K562 (cell line): ENCODE measurements around the gene IL12B. TPM values are rescaled to one million over a fixed set of nuclear protein-coding genes. Genes with fewer than 3 reads are reported as not detected.

Source experiments
- ATAC-seq: fragments of 200-7000 bp; cut with Tn5 transposase; 3 replicates; pipeline ENCODE4 v1.9.1; 2020; ENCODE audit warnings: moderate library complexity
- BruUV-seq: library from RNA; stranded (reverse); fragments of 400-500 nt; replicated peaks from 2 replicates; lab custom pipeline; 2021; lab: Mats Ljungman, UMichigan
- CTCF ChIA-PET: fragments of 300-600 bp; formaldehyde crosslinking; extraction: SDS; loops from one replicate; lab custom pipeline; 2021; ENCODE audit warnings: low intra/inter-chr PET ratio; lab: Yijun Ruan, JAX
- POLR2A ChIA-PET: fragments of 300-600, 350-650 bp; sonication (Branson Sonifier 250); formaldehyde crosslinking; extraction: SDS; loops from one replicate; lab custom pipeline; 2021; ENCODE audit warnings: antibody characterized with exemption, inconsistent platforms; lab: Yijun Ruan, JAX
- DNase-seq, 4 experiments: peaks; one replicate each; pipeline versions ENCODE4 v3.0.0 to v3.0.0-alpha.2; 2011 to 2018; ENCODE audit warnings: low spot score in 3 of 4, mixed read lengths in 3 of 4; ENCODE audit errors: extremely low read depth in 1 of 4
- FAIRE-seq: peaks from 2 replicates; lab custom pipeline; 2011; peaks lifted over from hg19 to GRCh38; lab: Jason Lieb, UNC
- H2AFZ ChIP-seq: 2 replicates; pipeline ENCODE4 v1.6.0; 2011; ENCODE audit warnings: low read depth, low read length, control low read depth, inconsistent platforms
- H3K27ac ChIP-seq: fragments of 200-600 bp; 3 replicates; pipeline ENCODE4 v1.8.0; 2011; ENCODE audit warnings: low read depth, mild to moderate bottlenecking, control low read depth, inconsistent platforms, low read length, moderate library complexity, mixed read lengths; ENCODE audit errors: extremely low read depth
- H3K27me3 ChIP-seq, 2 experiments: fragments of 300-600 bp in 1 of 2; 2 replicates in 1 of 2; 3 replicates in 1 of 2; pipeline versions ENCODE4 v1.6.0 to v1.8.0; 2011; ENCODE audit warnings: inconsistent platforms in 2 of 2, low read length in 2 of 2, mild to moderate bottlenecking in 1 of 2, mixed read lengths in 1 of 2, moderate library complexity in 1 of 2; ENCODE audit not compliant: control insufficient read depth in 2 of 2, insufficient read depth in 2 of 2
- H3K36me3 ChIP-seq: fragments of 300-600 bp; 3 replicates; pipeline ENCODE4 v1.8.0; 2011; ENCODE audit warnings: mild to moderate bottlenecking, low read length, inconsistent platforms; ENCODE audit not compliant: control insufficient read depth, insufficient read depth
- H3K4me1 ChIP-seq, 2 experiments: fragments of 200-600 bp in 1 of 2; replicated peaks in 1 of 2; 2 replicates in 1 of 2; 3 replicates in 1 of 2; pipeline versions ENCODE4 v1.5.1 to v1.8.0; 2011; ENCODE audit warnings: inconsistent platforms in 2 of 2, low read length in 2 of 2, mild to moderate bottlenecking in 1 of 2, mixed read lengths in 1 of 2, moderate library complexity in 1 of 2; ENCODE audit not compliant: control insufficient read depth in 2 of 2, insufficient read depth in 2 of 2
- H3K4me2 ChIP-seq: 2 replicates; pipeline ENCODE4 v1.6.1; 2011; ENCODE audit warnings: low read length, control low read depth, inconsistent platforms, mixed read lengths; ENCODE audit not compliant: insufficient read depth
- H3K4me3 ChIP-seq: fragments of 200-600 bp; sonication (generic), shearing (Covaris generic); 2 replicates; pipeline ENCODE4 v1.5.1; 2016; ENCODE audit warnings: control low read depth, inconsistent platforms
- H3K79me2 ChIP-seq: fragments of 200-600 bp; 3 replicates; pipeline ENCODE4 v1.8.0; 2011; ENCODE audit warnings: low read length, inconsistent platforms; ENCODE audit not compliant: control insufficient read depth, insufficient read depth
- H3K9ac ChIP-seq, 2 experiments: 2 replicates each; pipeline versions ENCODE4 v1.6.0 to v1.6.1; 2011; ENCODE audit warnings: low read depth in 2 of 2, low read length in 2 of 2, control low read depth in 1 of 2, inconsistent platforms in 1 of 2, mild to moderate bottlenecking in 1 of 2, mixed read lengths in 1 of 2; ENCODE audit not compliant: insufficient read depth in 1 of 2
- H3K9me1 ChIP-seq: one replicate; pipeline ENCODE4 v1.6.0; 2011; ENCODE audit warnings: inconsistent platforms, mild to moderate bottlenecking, low read length, moderate library complexity; ENCODE audit not compliant: control insufficient read depth, insufficient read depth
- H3K9me3 ChIP-seq: replicated peaks from 2 replicates; pipeline ENCODE4 v1.5.1; 2011; ENCODE audit warnings: low read depth, low read length, inconsistent platforms; ENCODE audit not compliant: control insufficient read depth, insufficient read depth
- H4K20me1 ChIP-seq: replicated peaks from 2 replicates; pipeline ENCODE4 v1.6.1; 2011; ENCODE audit warnings: low read length, inconsistent platforms, mixed read lengths; ENCODE audit not compliant: control insufficient read depth, insufficient read depth
- ARNT ChIP-seq, 2 experiments: fragments of 450-650 bp; IDR thresholded peaks; 2 replicates each; pipeline ENCODE4 v1.6.1; 2016; ENCODE audit warnings: mild to moderate bottlenecking in 1 of 2
- E2F8 ChIP-seq: fragments of 450-650 bp; IDR thresholded peaks from 2 replicates; pipeline ENCODE4 v1.7.1; 2018; ENCODE audit warnings: mild to moderate bottlenecking, low read depth; ENCODE audit not compliant: partially characterized antibody
- ELK3 ChIP-seq: fragments of 450-650 bp; formaldehyde crosslinking; IDR thresholded peaks from 2 replicates; pipeline ENCODE4 v1.4.0; 2020; ENCODE audit warnings: mild to moderate bottlenecking
- HCFC1 ChIP-seq: IDR thresholded peaks from 2 replicates; pipeline ENCODE4 v1.6.1; 2012; ENCODE audit warnings: low read depth, low read length, improper control_type of control experiment
- NR2F6 ChIP-seq: fragments of 450-650 bp; formaldehyde crosslinking; IDR thresholded peaks from 2 replicates; pipeline ENCODE4 v1.4.0; 2020; ENCODE audit warnings: mild to moderate bottlenecking
- PHB2 ChIP-seq: fragments of 450-650 bp; IDR thresholded peaks from 2 replicates; pipeline ENCODE4 v1.6.1; 2017; ENCODE audit warnings: low read depth
- POLR2A ChIP-seq: fragments of 450-650 bp; conservative IDR thresholded peaks from 2 replicates; pipeline ENCODE4 v1.6.1; 2016
- PRPF4 ChIP-seq: fragments of 200-400 bp; formaldehyde crosslinking; IDR thresholded peaks from one replicate; pipeline ENCODE4 v1.6.1; 2017; ENCODE audit warnings: low read length, low read depth, mild to moderate bottlenecking; ENCODE audit not compliant: insufficient read depth, poor library complexity, severe bottlenecking
- RFX7 ChIP-seq: fragments of 250-450 bp; sonication (Bioruptor Pico); IDR thresholded peaks from 2 replicates; pipeline ENCODE4 v1.5.1; 2021; ENCODE audit warnings: mild to moderate bottlenecking
- SMC3 ChIP-seq: conservative IDR thresholded peaks from 2 replicates; pipeline ENCODE4 v1.6.1; 2011; ENCODE audit warnings: low read depth, low read length, improper control_type of control experiment; ENCODE audit not compliant: insufficient read depth
- TARDBP ChIP-seq: fragments of 450-650 bp; IDR thresholded peaks from 2 replicates; pipeline ENCODE4 v1.6.1; 2016
- TCF7 ChIP-seq: sonication (generic); IDR thresholded peaks from 2 replicates; pipeline ENCODE4 v1.6.1; 2016; ENCODE audit warnings: antibody characterized with exemption, borderline replicate concordance
- YY1 ChIP-seq, 3 experiments: IDR thresholded peaks; 2 replicates each; pipeline ENCODE4 v1.6.1; 2011; ENCODE audit warnings: low read length in 2 of 3, mild to moderate bottlenecking in 2 of 3, moderate library complexity in 2 of 3, borderline replicate concordance in 1 of 3, control low read depth in 1 of 3, low read depth in 1 of 3; ENCODE audit not compliant: insufficient read depth in 3 of 3, insufficient replicate concordance in 2 of 3, control insufficient read depth in 1 of 3, insufficient read length in 1 of 3; ENCODE audit errors: extremely low read depth in 1 of 3
- ZBTB7A ChIP-seq: IDR thresholded peaks from 2 replicates; pipeline ENCODE4 v1.6.1; 2011; ENCODE audit warnings: low read depth, mild to moderate bottlenecking, low read length, moderate library complexity, borderline replicate concordance; ENCODE audit not compliant: control insufficient read depth
- ZNF232 ChIP-seq: sonication (generic); formaldehyde crosslinking; IDR thresholded peaks from 2 replicates; pipeline ENCODE4 v1.8.0; 2022; ENCODE audit warnings: mild to moderate bottlenecking, missing genetic modification reagents
- ZNF277 ChIP-seq: fragments of 250-450 bp; sonication (Bioruptor Pico); IDR thresholded peaks from 2 replicates; pipeline ENCODE4 v1.8.0; 2022; ENCODE audit warnings: inconsistent platforms, mild to moderate bottlenecking, moderate library complexity, borderline replicate concordance
- ZNF77 ChIP-seq: fragments of 250-450 bp; sonication (Bioruptor Pico); IDR thresholded peaks from 2 replicates; pipeline ENCODE4 v1.5.0; 2020
- WGBS: fragments of 100-300 bp; shearing (Covaris generic); methylation state at CpG from one replicate; pipeline ENCODE4 v1.1.6; 2016; ENCODE audit warnings: low coverage, mixed read lengths; ENCODE audit not compliant: insufficient coverage; ENCODE audit errors: missing lambda C conversion rate; 5-methylcytosine and 5-hydroxymethylcytosine counted together
- in situ Hi-C: fragments of 300-500 bp; cut with MboI; formaldehyde crosslinking; loops from 4 replicates; pipeline ENCODE4 v1.15.0; 2018; ENCODE audit warnings: inconsistent platforms, mixed read lengths
- intact Hi-C: fragments of 100-400 bp; cut with micrococcal nuclease; formaldehyde crosslinking; loops from 2 replicates; pipeline ENCODE4 v1.14.2; 2022
- polyA plus RNA-seq, 8 experiments: library from polyadenylated mRNA; depleted of rRNA in 4 of 8; stranded (reverse) in 5 of 8; unstranded in 3 of 8; fragments of >200 nt; fragmentation: Nextera tagmentation in 2 of 8; fragmentation: Illumina TruSeq in 1 of 8; extraction: Ambion mirVana in 2 of 8; extraction: Trizol in 1 of 8; gene quantifications; 2 replicates each; pipeline versions ENCODE4 v1.2.1 to v1.2.3, GENCODE V29; 2011 to 2014; ENCODE audit warnings: inconsistent platforms in 1 of 8, missing spikeins in 1 of 8
- total RNA-seq, 7 experiments: library from RNA; depleted of rRNA in 6 of 7; stranded (reverse); fragments of >200 nt in 6 of 7; fragmentation: Illumina TruSeq in 2 of 7; extraction: Trizol in 2 of 7; gene quantifications; 2 replicates each; pipeline versions ENCODE4 v1.2.1 to v1.2.3, GENCODE V29; 2011 to 2021; ENCODE audit warnings: low replicate concordance in 1 of 7

The IL12B gene
- total and polyA plus RNA-seq, 9 of the 15 experiments (the other 6 are each of a cell fraction or from before 2014, with no cell fraction given), result not detected

GRCh38 chr5:159319832-159320231, 10.5 kb downstream of the IL12B start:
- WGBS, result 3% methylated on average over 2 of the region's 2 CpGs
- TF ChIP-seq RFX7 (CRISPR knock-in tag) (no peak), ZNF277 (CRISPR knock-in tag) (no peak), SMC3 (no peak), PHB2 (no peak), PRPF4 (no peak), ARNT (IDR thresholded peaks at IDR 0.05) (no peak), E2F8 (no peak), ZNF232 (CRISPR knock-in tag) (no peak), ZBTB7A (no peak), ZNF77 (CRISPR knock-in tag) (no peak), TCF7 (no peak), NR2F6 (CRISPR knock-in tag) (no peak), POLR2A (no peak), TARDBP (no peak), YY1 (IDR thresholded peaks at IDR 0.05; ENCODE audit: borderline replicate concordance in 1 of 3, control insufficient read depth in 1 of 3, extremely low read depth in 1 of 3, insufficient read depth in 3 of 3, insufficient read length in 1 of 3, insufficient replicate concordance in 2 of 3, low read depth in 1 of 3, low read length in 2 of 3) (no peak), ELK3 (CRISPR knock-in tag) (no peak), HCFC1 (no peak)
- ATAC-seq, result no peak
- no peaks in the 10 kb centered on the region for H3K36me3 ChIP-seq
- ChIA-PET CTCF (no interaction called here), POLR2A (interaction anchor here (0.6 kb wide), 1 partner anchor 664 kb away, joined by 3 read pairs; no protein-coding TSS in a partner anchor)
- no peaks in the 10 kb centered on the region for H3K9me1 ChIP-seq
- H3K4me1 ChIP-seq, result no peaks in the 10 kb centered on the region
- DNase-seq, result no peak
- no TSS peak for BruUV-seq
- FAIRE-seq, result no peak
- H3K27me3 ChIP-seq, result 0 out of 5 replicates have a peak, but pooled peaks cover 2 to 4% of the 10 kb centered on the region in 2 experiments
- no peaks in the 10 kb centered on the region for H3K9me3 ChIP-seq
- in situ Hi-C loops, result loop anchor here (5.0 to 25.0 kb wide), 2 partner anchors 163 to 608 kb away; no protein-coding TSS in a partner anchor
- H2AFZ ChIP-seq, result no peak overlapping the region
- H3K27ac ChIP-seq, result no peak overlapping the region
- H3K9ac ChIP-seq, result no peak overlapping the region
- H3K4me3 ChIP-seq, result no peak overlapping the region
- H3K79me2 ChIP-seq, result no peaks in the 10 kb centered on the region
- H3K4me2 ChIP-seq, result no peak overlapping the region
- H4K20me1 ChIP-seq, result no peaks in the 10 kb centered on the region
- intact Hi-C loops, result no loop called here
